ENCODE data around the gene DSG4.
"Not testable (repeated sequence)": the region's sequence is repeated elsewhere in the genome, so short reads cannot be mapped to it uniquely, and the experiment has no call there.

The DSG4 gene, protein sequence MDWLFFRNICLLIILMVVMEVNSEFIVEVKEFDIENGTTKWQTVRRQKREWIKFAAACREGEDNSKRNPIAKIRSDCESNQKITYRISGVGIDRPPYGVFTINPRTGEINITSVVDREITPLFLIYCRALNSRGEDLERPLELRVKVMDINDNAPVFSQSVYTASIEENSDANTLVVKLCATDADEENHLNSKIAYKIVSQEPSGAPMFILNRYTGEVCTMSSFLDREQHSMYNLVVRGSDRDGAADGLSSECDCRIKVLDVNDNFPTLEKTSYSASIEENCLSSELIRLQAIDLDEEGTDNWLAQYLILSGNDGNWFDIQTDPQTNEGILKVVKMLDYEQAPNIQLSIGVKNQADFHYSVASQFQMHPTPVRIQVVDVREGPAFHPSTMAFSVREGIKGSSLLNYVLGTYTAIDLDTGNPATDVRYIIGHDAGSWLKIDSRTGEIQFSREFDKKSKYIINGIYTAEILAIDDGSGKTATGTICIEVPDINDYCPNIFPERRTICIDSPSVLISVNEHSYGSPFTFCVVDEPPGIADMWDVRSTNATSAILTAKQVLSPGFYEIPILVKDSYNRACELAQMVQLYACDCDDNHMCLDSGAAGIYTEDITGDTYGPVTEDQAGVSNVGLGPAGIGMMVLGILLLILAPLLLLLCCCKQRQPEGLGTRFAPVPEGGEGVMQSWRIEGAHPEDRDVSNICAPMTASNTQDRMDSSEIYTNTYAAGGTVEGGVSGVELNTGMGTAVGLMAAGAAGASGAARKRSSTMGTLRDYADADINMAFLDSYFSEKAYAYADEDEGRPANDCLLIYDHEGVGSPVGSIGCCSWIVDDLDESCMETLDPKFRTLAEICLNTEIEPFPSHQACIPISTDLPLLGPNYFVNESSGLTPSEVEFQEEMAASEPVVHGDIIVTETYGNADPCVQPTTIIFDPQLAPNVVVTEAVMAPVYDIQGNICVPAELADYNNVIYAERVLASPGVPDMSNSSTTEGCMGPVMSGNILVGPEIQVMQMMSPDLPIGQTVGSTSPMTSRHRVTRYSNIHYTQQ

DNA sequence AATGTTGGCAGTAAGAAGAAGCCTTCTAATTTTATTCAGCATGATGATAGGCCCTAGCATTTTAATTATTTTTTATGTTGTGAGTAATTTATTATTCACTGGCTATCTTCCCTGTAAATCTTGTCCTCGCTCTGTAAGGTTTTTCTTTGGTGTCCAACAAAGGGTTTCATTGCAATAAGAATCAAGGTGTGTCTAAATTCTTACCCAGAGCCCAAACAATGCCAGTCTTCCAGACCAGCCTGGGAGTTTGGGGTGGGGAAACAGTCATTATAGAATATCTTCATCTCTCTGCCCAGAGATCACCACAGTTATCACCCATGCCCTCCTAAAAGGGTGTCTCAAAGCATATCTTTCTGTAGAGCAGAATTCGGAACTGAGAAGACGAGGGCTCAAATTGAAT, at the start of gene DSG4:
DSG4 (plus strand) TSS at position 301 of the 400 bp plus-strand sequence. CDS start 135 bp downstream, outside the sequence.
- no peak for DNase-seq (ENCODE audit: low read depth)

DNA sequence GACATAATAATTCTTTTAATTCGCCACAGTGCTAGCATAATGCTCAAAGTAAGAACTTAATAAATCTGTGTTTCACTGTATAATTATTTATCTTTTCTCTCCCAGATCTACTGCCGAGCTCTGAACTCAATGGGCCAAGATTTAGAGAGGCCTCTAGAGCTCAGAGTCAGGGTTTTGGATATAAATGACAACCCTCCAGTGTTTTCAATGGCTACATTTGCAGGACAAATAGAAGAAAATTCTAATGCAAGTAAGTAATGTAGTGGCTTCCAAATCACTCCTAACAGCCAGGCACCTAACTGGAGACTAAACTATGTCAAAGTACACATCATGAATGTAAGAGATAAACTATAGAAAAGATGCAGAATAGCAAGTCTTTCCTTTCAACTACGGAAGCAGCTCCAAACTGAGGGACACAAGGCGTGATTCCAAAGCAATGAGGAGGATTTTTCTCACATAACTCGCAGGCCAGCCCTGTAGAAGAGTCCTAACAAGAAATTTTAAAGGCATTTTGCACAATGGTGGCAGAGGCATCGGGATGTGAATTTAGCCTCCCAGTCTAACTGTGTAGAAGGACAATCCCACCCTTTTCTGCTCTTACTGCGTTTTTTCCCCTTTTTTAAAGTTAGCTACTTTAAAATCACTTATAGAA, 46.7 kb upstream of the DSG4 start:
- no peak for DNase-seq (ENCODE audit: low read depth)

DNA sequence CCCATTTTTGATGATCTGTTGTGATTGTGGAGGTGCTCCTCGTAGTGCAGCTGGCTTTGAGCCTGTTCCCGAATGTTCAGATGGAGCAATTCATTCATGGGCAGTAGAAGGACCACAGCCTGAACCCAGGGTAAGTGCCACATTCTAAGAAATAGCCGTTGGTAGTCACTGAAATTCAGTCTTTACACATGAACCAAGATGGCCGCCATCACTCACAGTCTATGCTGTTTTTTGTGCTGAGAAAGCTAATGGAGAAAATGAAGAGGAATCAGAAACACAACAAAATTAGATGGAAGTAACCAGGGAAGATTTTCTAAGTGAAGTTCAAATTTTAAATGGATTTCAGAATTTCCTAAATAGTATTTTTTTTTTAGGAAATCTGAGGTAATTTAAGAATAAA, 33.1 kb upstream of the DSG4 start:
- no peak for DNase-seq (ENCODE audit: low read depth)

DNA sequence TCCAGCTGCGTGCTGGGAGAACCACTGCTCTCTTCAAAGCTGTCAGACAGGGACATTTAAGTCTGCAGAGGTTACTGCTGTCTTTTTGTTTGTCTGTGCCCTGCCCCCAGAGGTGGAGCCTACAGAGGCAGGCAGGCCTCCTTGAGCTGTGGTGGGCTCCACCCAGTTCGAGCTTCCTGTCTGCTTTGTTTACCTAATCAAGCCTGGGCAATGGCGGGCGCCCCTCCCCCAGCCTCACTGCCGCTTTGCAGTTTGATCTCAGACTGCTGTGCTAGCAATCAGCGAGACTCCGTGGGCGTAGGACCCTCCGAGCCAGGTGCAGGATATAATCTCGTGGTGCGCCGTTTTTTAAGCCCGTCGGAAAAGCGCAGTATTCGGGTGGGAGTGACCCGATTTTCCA, 23.2 kb upstream of the DSG4 start:
- not testable (repeated sequence) for DNase-seq (ENCODE audit: low read depth)

DNA sequence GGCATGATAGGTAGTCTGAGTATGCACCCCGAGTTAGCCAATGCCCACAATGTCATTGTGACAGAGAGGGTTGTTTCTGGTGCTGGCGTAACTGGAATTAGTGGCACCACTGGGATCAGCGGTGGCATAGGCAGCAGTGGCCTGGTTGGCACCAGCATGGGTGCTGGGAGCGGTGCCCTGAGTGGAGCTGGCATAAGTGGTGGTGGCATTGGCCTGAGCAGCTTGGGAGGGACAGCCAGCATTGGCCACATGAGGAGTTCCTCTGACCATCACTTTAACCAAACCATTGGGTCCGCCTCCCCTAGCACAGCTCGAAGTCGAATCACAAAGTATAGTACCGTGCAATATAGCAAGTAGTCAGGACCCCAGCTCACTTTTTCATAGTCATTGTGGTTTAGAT, 21.6 kb upstream of the DSG4 start:
- no peak for DNase-seq (ENCODE audit: low read depth)

DNA sequence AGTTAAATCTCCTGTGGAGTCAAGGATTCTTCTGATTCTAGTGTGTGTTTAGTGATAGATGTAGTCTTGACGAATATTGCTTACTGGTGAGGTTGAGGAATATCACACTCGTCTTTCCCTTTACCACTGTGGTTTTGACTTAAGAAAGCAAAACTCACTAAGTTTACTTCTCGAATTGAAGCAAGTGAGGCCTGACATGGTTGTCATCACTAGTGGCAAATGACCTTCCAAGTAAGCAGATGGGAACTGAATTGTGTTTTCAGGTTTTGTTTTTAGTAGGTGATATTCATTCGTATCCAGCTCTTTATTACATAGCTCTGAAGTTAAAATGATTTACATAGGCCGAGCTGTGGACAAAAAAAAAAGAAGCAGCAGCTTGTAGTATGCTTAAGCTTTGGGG, 20.6 kb upstream of the DSG4 start:
- DNase-seq (ENCODE audit: low read depth): no peak

DNA sequence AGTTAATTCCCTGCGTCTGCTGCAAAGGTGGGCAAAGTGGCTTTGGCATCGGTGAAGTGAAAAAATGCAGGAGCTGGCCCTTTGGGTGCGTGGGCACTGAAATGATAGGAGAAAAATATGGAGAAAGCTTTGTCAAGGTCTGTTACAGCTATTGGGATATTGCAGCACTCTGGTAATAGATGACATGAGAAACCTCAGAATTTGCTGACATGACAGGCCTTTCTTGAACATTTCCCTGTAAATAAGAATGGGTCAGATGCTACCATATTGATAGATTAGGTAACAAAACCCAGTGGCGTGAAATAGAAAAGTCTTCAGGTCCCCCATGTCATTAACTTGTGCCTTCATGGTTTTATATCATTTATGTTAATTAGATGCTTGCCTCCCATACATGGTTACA, 12.4 kb upstream of the DSG4 start:
- DNase-seq (ENCODE audit: low read depth): no peak

DNA sequence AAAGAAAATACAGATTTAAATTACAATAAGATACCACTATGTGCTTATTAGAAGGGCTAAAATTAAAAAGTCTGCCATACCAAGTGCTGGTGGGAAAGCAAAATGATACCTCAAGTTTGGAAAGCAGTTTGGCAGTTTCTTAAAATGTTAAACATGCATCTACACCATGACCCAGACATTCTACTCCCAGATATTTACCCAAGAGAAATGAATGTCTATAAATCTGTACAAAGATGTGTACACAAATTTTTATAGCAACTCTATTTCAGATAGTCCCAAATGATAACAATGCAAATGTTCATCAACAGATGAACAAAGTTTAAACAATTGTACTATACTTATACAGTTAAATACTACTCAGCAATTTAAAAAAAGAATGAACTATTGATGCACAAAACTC, 7.1 kb upstream of the DSG4 start:
- DNase-seq (ENCODE audit: low read depth): no peak

DNA sequence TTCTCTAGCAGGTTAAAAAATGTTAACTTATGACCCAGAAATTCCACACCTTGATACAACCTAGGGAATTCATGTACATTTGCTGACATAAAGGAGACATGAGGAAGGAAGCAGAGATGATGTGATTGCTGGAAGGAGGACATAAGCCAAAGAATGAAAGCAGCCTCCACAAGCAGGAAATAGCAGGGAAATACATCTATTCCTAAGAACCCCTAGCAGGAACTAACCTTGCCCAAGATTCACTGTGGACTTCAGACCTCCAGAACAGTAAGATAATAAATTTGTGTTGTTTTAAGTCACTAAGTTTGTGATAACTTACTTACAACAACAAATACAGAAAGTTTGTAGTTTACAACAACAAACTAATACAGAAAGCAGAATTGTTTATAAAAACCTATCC, 4.6 kb upstream of the DSG4 start:
- DNase-seq (ENCODE audit: low read depth): no peak

DNA sequence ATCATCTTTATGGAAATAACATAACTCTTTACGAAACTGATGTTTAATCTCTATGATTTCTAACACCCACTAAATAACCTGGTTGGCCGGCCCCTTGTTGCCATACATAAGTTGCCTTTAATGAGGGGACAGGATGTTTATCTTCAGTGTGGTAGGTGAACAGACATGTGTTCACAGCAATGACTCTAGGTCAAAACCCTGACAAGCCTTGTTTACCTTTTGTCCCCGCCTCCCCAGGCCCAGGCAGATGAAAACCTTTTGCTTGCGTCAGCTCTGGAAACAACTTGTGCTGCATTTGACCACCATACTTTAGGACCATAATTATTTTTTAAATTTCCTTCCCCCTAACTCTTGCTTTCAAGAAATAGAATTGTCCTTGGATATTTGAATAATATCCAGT, 2.9 kb upstream of the DSG4 start:
- DNase-seq (ENCODE audit: low read depth): no peak

DNA sequence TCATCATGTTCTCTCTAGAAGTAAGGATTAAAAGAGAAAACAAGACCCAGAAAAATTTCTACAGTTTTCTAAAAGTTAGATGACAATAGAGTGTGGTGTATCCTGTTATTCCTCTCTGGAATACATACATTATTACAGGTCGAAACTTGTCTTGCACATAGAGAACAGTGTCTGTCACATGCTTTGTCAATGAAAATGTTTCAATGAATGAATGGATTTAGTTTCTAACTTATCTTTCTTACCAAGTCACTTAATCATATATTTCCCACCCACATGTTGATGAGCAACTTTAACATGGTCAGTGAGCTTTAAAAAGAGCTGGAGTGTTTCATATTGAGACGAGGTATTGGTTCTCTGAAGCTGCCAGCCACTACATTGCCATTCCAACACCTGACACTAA, 4.3 kb downstream of the DSG4 start:
- DNase-seq (ENCODE audit: low read depth): no peak

DNA sequence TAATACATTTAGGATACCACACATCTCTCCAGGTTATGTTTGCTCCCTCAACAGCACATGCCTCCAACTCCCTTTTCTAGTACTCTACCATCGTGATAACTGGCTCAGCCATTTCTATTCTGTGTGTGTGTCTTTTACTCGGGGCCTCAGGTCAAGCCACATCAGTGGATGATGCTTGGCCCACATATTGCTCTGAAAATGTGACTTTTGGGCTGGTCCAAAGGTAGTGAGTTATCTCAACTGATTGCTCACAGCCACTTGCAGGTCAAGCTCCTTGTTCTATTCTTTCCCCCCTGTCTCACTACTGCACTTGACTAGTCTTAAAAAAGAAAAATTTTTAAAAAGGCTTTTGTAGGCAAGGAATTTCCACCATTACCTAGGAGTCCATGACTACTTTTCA, 5.5 kb downstream of the DSG4 start:
- no peak for DNase-seq (ENCODE audit: low read depth)

DNA sequence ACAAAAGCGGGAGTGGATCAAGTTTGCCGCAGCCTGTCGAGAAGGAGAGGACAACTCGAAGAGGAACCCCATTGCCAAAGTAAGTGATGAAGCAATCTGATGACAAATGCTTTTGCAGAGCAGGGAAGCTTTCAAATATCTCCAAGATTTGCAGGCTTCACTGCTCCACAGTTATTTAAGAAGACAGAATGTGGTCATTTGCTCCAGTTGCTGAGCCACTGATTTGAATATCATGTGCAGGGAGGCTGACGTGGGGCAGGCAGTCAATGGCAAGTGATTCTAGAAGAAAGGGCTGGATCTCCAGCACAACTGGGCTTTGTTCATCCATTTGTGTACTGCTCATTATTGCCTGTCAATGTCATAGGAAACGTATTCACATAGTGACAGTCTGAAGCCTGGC, 10.2 kb downstream of the DSG4 start:
- no peak for DNase-seq (ENCODE audit: low read depth)

DNA sequence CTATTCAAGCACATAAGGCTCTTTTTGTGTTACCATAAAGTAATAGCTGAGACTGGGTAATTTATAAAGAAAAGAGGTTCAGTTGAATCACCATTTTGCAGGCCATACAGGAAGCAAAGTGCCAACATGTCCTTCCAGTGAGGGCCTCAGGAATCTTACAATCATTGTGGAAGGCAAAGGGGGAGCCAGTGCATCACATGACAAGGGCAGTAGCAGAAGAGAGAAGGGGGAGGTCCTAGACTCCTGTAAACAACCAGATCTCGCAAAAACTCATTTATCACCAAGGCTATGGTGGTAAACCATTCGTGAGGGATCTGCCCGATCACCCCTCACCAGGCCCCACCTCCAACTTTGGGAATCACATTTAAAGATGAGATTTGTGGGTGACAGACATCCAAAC, 16.7 kb downstream of the DSG4 start:
- DNase-seq (ENCODE audit: low read depth): no peak

DNA sequence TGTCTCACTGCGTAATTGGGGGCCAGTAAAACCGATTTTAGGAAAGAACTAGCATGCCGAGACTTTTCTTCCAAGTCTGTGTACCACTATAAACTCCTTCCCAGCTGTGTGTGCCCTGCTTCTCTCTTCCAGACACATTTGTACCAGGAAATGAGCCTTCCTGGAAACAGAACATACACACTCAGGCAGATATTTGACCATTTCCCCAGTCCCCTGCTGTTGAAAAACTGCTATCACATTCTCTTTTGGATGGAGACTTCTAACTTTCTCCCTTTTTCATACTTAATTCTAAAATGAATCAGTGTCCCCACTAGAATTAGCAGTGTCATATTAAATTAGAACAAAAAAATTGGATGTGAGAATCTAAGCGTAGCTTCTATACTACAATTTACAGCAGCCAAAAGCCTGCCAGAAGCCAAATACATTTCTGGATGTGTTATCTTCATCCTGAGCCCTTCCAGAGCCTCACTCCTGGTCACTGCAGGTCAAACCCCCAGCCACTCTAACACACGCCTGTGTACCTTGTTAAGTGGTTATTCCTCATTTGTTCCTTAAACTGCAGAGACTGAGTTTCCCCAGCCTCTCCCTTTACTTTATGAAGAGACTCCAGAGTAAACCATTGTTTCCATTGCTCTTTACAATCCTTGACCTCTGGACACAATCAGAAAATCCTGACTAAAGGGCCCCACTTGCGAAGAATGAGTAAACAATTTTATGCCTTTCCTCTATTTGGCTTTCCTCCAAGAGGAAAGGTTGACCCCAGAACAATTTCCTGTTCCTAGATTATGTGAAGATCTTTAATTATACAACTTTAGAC, 20.4 kb downstream of the DSG4 start:
- no peak for DNase-seq (ENCODE audit: low read depth)

DNA sequence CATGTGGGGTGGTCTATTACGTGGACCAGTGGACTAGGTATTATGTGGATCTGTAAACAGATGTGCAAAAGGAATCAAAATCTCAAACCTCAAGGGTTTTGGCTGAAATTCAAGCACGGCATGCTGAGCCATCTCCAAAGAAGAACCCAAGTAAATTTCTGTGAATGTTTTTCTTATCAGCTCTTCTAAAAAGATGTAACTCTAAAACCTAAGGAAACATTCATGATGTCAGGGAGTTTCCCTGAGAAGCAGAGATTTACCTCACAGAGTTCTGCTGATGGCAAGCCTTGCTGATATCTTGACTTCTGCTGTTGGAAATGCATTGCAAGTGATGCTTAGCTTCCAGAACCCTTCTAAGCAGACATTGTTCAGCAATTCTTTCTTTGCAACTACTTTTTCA, 21.6 kb downstream of the DSG4 start:
- no peak for DNase-seq (ENCODE audit: low read depth)

DNA sequence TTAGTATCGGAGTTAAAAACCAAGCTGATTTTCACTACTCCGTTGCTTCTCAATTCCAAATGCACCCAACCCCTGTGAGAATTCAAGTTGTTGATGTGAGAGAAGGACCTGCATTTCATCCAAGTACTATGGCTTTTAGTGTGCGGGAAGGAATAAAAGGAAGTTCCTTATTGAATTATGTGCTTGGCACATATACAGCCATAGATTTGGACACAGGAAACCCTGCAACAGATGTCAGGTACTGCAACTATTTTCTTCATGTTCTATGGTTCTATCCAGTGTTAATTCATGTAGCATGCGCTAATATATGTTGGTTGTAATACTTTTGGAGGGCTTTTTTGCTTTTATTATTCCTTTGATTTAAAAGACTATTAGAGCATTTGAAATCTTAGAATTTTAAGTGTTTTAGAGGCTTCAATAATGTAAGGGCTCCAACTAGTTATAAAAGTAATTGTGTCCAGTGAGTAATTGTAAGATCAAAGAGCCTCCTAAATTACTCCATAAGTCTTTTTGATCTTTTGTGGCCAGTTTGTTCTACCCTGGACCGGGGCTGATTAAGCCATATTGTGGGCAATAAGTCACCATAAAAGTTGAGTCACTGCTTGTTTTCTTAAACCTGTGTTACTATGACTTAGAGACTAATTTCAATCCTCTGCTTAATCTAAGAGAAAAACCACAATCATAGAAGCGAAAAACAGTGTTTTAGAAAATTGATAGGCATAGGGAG, 22.9 kb downstream of the DSG4 start:
- DNase-seq (ENCODE audit: low read depth): no peak

DNA sequence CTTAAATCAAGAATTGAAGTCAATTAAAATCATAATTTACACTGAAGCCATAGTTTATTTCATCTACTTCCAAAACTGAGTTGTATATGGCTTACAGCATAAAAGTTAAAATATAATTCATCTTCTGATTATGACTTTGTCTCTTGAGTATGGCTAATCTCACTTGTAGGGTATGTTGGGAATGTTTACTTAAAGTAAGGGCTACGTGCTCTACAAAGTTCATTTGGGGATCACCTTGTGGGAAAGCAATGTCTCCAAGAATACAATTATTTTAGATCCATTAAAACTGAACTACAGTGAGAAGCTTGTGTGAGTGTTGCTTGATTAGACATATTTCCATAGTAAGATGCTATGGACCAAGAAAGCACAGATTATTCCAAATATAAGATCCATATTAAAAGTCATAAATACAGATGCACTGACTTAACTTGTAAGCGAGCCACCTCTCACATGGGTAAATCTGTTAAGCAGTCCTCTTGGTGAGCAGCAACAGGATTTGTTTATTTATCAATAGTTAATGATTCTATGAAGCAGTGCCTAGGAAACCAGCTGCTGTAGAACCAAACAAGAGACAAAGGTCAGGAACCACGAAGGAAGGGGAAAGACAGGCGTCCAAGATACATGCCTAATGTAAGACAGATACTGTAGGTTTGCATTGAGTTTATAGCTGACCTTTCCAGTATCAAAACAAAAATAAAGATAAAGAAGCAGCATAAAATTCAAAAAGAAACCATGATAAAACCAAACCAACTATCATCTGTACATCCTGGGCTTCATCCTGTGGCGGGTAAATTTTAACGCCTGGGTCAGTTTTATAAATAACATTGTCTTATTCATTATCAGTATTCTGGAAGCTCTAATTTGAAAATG, 24.8 kb downstream of the DSG4 start:
- DNase-seq (ENCODE audit: low read depth): no peak

DNA sequence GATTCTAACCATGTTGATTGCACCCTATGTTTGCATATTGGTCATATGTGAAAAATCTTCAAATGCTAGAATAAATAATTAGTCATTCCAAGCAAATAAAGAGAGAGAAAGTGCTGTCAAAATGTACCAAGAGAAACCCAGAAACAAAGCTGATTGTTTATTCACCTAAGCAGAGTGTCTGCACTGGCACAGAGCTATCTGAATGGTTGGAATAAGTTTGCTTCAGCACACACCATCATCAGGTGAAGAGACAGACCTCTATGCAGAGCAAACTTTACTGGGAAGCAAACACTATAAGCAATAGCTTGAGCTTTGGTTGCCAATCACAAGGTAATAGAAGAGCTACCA, 25.4 kb downstream of the DSG4 start:
- DNase-seq (ENCODE audit: low read depth): no peak

DNA sequence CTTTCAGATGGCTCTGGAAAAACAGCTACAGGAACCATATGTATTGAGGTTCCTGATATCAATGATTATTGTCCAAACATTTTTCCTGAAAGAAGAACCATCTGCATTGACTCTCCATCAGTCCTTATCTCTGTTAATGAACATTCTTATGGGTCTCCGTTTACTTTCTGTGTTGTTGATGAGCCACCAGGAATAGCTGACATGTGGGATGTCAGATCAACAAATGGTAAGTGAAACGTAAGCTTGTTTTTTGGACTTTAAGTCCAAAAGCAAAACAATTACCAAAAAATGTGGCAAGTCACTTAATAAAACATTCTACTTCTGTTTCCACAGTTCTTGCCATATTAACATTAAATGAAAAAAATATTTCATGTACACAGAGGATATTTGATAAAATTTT, 26.8 kb downstream of the DSG4 start:
- no peak for DNase-seq (ENCODE audit: low read depth)

Data from stimulated activated CD8-positive, alpha-beta memory T cell treated with anti-CD3 and anti-CD28 coated beads, Interleukin-15, amount 100 ng/mL, for 24 hours (primary cell).